ENCODE results near the gene MBD3L4. TPM values are rescaled to one million over a fixed set of nuclear protein-coding genes. Genes with fewer than 3 reads are reported as not detected.

Gene MBD3L4
- total and polyA plus RNA-seq, 10 of the 15 experiments (the other 5 are each of a cell fraction or from before 2014, with no cell fraction given): not detected

DNA sequence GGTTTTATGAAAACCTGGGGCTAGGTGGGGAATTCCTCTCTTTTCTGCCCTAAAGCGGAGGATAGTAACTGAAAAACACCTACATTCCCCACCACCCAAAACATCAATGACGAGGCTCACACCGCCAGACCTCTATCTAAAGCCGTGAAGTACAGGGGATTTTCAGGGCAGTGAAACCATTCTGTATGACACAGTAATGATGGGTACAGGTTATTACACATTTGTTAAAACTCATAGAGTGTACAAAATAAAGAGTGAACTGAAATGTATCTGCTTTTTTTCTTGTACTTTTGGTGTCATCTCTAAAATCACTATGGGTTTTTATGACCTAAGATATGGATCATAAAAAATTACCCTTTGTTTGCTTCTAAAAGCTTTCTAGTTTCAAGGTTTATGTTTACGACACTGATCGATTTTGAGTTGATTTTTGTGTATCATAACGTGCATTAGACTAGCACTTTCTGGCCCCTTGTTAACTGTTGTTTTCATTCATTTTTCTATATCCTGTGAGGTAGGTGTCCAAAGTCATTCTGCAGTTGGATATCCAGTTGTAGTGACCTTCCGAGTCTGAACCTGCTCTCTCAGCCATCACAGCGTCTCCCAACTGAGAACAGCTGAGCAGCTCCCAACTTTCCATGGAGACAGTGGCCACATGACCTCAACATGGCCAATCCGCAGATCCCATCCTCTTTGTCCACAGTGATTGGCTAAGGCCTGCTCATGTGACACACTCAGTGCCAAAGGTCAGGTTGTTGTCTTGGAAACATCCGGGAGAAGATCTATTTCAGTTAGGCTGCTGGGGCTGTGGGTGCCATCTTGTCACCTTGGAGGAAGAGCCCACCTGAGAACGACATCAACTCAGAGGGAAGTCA lies 29.0 kb downstream of the MBD3L4 start (continued):
- TF ChIP-seq SUPT20H (IDR thresholded peaks at IDR 0.05; ENCODE audit: borderline replicate concordance, control insufficient read depth, low read depth, low read length) (no peak), NBN (IDR thresholded peaks at IDR 0.05) (no peak), RB1 (IDR thresholded peaks at IDR 0.05; ENCODE audit: borderline replicate concordance) (no peak), ZNF24 (IDR thresholded peaks at IDR 0.05) (0 out of 2 replicates have a peak, but pooled peaks have one; percentile 39), CHD1 (IDR thresholded peaks at IDR 0.05; ENCODE audit: low read depth, low read length) (no peak), HDAC6 (IDR thresholded peaks at IDR 0.05; ENCODE audit: unreplicated experiment) (no peak), RFX5 (IDR thresholded peaks at IDR 0.05; ENCODE audit: low read depth, low read length) (no peak), MEF2B (IDR thresholded peaks at IDR 0.05; ENCODE audit: partially characterized antibody, poor library complexity, severe bottlenecking) (peak; percentile 29), EED (IDR thresholded peaks at IDR 0.05; ENCODE audit: low read depth) (no peak), TCF7 (IDR thresholded peaks at IDR 0.05; ENCODE audit: borderline replicate concordance) (no peak), GABPA (IDR thresholded peaks at IDR 0.05; ENCODE audit: low read depth) (no peak), PAX8 (IDR thresholded peaks at IDR 0.05) (0 out of 2 replicates have a peak, but pooled peaks have one; percentile 35), TBL1XR1 (IDR thresholded peaks at IDR 0.05; ENCODE audit: low read depth, low read length) (no peak), ZNF217 (IDR thresholded peaks at IDR 0.05) (peak; percentile 51; the same call in 1 of the 2 replicates)
- TF ChIP-seq, protein P1, sequence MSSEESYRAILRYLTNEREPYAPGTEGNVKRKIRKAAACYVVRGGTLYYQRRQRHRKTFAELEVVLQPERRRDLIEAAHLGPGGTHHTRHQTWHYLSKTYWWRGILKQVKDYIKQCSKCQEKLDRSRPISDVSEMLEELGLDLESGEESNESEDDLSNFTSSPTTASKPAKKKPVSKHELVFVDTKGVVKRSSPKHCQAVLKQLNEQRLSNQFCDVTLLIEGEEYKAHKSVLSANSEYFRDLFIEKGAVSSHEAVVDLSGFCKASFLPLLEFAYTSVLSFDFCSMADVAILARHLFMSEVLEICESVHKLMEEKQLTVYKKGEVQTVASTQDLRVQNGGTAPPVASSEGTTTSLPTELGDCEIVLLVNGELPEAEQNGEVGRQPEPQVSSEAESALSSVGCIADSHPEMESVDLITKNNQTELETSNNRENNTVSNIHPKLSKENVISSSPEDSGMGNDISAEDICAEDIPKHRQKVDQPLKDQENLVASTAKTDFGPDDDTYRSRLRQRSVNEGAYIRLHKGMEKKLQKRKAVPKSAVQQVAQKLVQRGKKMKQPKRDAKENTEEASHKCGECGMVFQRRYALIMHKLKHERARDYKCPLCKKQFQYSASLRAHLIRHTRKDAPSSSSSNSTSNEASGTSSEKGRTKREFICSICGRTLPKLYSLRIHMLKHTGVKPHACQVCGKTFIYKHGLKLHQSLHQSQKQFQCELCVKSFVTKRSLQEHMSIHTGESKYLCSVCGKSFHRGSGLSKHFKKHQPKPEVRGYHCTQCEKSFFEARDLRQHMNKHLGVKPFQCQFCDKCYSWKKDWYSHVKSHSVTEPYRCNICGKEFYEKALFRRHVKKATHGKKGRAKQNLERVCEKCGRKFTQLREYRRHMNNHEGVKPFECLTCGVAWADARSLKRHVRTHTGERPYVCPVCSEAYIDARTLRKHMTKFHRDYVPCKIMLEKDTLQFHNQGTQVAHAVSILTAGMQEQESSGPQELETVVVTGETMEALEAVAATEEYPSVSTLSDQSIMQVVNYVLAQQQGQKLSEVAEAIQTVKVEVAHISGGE (CRISPR knock-in tag; IDR thresholded peaks at IDR 0.05): no peak
- TF ChIP-seq, protein P2, sequence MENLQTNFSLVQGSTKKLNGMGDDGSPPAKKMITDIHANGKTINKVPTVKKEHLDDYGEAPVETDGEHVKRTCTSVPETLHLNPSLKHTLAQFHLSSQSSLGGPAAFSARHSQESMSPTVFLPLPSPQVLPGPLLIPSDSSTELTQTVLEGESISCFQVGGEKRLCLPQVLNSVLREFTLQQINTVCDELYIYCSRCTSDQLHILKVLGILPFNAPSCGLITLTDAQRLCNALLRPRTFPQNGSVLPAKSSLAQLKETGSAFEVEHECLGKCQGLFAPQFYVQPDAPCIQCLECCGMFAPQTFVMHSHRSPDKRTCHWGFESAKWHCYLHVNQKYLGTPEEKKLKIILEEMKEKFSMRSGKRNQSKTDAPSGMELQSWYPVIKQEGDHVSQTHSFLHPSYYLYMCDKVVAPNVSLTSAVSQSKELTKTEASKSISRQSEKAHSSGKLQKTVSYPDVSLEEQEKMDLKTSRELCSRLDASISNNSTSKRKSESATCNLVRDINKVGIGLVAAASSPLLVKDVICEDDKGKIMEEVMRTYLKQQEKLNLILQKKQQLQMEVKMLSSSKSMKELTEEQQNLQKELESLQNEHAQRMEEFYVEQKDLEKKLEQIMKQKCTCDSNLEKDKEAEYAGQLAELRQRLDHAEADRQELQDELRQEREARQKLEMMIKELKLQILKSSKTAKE (IDR thresholded peaks at IDR 0.05; ENCODE audit: low read depth, poor library complexity, severe bottlenecking): peak; percentile 16
- TF ChIP-seq, protein P3, sequence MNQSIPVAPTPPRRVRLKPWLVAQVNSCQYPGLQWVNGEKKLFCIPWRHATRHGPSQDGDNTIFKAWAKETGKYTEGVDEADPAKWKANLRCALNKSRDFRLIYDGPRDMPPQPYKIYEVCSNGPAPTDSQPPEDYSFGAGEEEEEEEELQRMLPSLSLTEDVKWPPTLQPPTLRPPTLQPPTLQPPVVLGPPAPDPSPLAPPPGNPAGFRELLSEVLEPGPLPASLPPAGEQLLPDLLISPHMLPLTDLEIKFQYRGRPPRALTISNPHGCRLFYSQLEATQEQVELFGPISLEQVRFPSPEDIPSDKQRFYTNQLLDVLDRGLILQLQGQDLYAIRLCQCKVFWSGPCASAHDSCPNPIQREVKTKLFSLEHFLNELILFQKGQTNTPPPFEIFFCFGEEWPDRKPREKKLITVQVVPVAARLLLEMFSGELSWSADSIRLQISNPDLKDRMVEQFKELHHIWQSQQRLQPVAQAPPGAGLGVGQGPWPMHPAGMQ (IDR thresholded peaks at IDR 0.05; ENCODE audit: borderline replicate concordance): no peak
- TF ChIP-seq, protein P4, sequence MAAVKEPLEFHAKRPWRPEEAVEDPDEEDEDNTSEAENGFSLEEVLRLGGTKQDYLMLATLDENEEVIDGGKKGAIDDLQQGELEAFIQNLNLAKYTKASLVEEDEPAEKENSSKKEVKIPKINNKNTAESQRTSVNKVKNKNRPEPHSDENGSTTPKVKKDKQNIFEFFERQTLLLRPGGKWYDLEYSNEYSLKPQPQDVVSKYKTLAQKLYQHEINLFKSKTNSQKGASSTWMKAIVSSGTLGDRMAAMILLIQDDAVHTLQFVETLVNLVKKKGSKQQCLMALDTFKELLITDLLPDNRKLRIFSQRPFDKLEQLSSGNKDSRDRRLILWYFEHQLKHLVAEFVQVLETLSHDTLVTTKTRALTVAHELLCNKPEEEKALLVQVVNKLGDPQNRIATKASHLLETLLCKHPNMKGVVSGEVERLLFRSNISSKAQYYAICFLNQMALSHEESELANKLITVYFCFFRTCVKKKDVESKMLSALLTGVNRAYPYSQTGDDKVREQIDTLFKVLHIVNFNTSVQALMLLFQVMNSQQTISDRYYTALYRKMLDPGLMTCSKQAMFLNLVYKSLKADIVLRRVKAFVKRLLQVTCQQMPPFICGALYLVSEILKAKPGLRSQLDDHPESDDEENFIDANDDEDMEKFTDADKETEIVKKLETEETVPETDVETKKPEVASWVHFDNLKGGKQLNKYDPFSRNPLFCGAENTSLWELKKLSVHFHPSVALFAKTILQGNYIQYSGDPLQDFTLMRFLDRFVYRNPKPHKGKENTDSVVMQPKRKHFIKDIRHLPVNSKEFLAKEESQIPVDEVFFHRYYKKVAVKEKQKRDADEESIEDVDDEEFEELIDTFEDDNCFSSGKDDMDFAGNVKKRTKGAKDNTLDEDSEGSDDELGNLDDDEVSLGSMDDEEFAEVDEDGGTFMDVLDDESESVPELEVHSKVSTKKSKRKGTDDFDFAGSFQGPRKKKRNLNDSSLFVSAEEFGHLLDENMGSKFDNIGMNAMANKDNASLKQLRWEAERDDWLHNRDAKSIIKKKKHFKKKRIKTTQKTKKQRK (IDR thresholded peaks at IDR 0.05; ENCODE audit: low read depth, low read length): no peak

Measured in GM12878 (cell line).